ENCODE measurements around the gene PYGB.

Gene PYGB

GRCh38 chr20:25248786-25249172 is 894 bp downstream of the PYGB start:
- Histone ChIP-seq H3K4me1 (ENCODE audit: control insufficient read depth in 2 of 2, insufficient read depth in 2 of 2, low read length in 2 of 2) (peaks cover 42 to 56% of the 10 kb centered on the region in 2 donors), H3K27ac (ENCODE audit: low read depth in 2 of 2, low read length in 2 of 2) (peak overlapping the region; percentile 96), H3K9ac (ENCODE audit: low read depth in 1 of 2, low read length in 2 of 2) (peak overlapping the region; percentile 92 to 93), H3K27me3 (ENCODE audit: control insufficient read depth in 2 of 2, insufficient read depth in 2 of 2, low read length in 2 of 2) (no peaks in the 10 kb centered on the region), H3K9me3 (ENCODE audit: control insufficient read depth in 2 of 2, low read length in 2 of 2) (no peaks in the 10 kb centered on the region), H3K36me3 (ENCODE audit: control insufficient read depth in 2 of 2, insufficient read depth in 2 of 2, low read length in 2 of 2) (peaks cover 4 to 6% of the 10 kb centered on the region in 2 donors), H3K4me3 (ENCODE audit: low read length in 2 of 2) (peak overlapping the region; percentile 91 to 93)

DNA sequence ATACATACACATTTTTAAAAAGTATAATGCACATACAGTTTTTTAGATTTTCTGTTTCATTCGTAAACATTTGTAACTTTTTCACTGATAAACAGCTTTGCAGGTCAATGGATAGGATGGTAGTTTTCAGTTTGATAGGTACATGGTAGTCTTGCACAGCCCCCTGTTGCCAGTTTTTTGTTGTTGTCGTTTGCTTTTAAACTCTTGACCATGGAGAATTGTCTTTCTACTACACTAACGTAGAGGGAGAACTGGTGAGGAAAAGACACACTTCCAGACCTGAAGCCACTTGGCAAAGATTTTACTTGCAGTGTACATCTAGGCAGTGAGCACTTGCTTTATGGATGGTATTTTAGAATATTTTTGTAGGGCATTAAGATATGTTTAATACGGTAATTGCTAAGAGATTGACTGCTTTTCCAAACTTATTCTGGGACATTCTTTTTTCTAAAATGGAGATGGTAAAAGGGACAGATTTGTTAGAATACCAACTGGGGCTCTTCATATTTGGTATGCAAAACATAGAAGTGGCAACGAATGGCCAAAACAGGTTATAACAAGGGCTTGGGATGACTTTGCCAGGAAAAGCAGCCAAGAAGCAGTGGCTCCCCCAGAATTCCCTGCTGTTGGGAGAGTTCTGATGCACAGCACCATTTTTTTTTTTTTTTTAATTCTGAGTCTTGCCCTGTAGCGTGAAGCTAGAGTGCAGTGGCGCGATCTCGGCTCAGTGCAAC is 1.5 kb downstream of the PYGB start:
- H3K9me3 ChIP-seq (ENCODE audit: control insufficient read depth in 2 of 2, low read length in 2 of 2): no peaks in the 10 kb centered on the region
- H3K4me3 ChIP-seq (ENCODE audit: low read length in 2 of 2): peak overlapping the region; percentile 91 to 93
- H3K27ac ChIP-seq (ENCODE audit: low read depth in 2 of 2, low read length in 2 of 2): peak overlapping the region; percentile 63 to 96
- H3K27me3 ChIP-seq (ENCODE audit: control insufficient read depth in 2 of 2, insufficient read depth in 2 of 2, low read length in 2 of 2): no peaks in the 10 kb centered on the region
- H3K4me1 ChIP-seq (ENCODE audit: control insufficient read depth in 2 of 2, insufficient read depth in 2 of 2, low read length in 2 of 2): peaks cover 43 to 60% of the 10 kb centered on the region in 2 donors
- peaks cover 4 to 6% of the 10 kb centered on the region in 2 donors for H3K36me3 ChIP-seq (ENCODE audit: control insufficient read depth in 2 of 2, insufficient read depth in 2 of 2, low read length in 2 of 2)
- H3K9ac ChIP-seq (ENCODE audit: low read depth in 1 of 2, low read length in 2 of 2): peak overlapping the region; percentile 92 to 93

GRCh38 chr20:25250508-25250907 is 2.6 kb downstream of the PYGB start:
- Histone ChIP-seq H3K27me3 (ENCODE audit: control insufficient read depth in 2 of 2, insufficient read depth in 2 of 2, low read length in 2 of 2) (no peaks in the 10 kb centered on the region), H3K4me1 (ENCODE audit: control insufficient read depth in 2 of 2, insufficient read depth in 2 of 2, low read length in 2 of 2) (peaks cover 49 to 70% of the 10 kb centered on the region in 2 donors), H3K9ac (ENCODE audit: low read depth in 1 of 2, low read length in 2 of 2) (peak overlapping the region in 1 of 2 donors; percentile 92), H3K27ac (ENCODE audit: low read depth in 2 of 2, low read length in 2 of 2) (peak overlapping the region; percentile 63 to 96), H3K4me3 (ENCODE audit: low read length in 2 of 2) (peak overlapping the region; percentile 91 to 93), H3K36me3 (ENCODE audit: control insufficient read depth in 2 of 2, insufficient read depth in 2 of 2, low read length in 2 of 2) (peaks cover 4 to 9% of the 10 kb centered on the region in 2 donors), H3K9me3 (ENCODE audit: control insufficient read depth in 2 of 2, low read length in 2 of 2) (no peaks in the 10 kb centered on the region)

DNA sequence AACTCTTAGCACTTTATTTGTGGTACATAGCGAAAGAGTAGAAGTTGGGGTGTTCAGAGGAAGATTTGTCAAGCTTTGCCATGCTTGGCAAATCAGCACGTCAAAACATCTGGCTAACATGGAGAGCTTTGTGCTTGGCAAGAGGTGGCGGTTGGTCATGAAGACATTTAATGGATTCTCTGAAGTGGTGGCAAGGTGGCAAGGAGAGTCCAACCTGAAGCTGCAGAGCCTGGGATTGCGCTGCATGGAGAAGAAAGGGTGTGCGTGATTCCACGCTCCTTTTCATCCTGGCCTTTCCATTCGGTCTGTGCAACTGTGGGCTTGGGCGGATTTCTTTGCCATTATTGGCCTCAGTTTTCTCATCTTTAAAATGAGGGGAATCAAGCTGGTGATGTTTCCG is 3.1 kb downstream of the PYGB start:
- Histone ChIP-seq H3K4me1 (ENCODE audit: control insufficient read depth in 2 of 2, insufficient read depth in 2 of 2, low read length in 2 of 2) (peaks cover 49 to 66% of the 10 kb centered on the region in 2 donors), H3K27me3 (ENCODE audit: control insufficient read depth in 2 of 2, insufficient read depth in 2 of 2, low read length in 2 of 2) (no peaks in the 10 kb centered on the region), H3K36me3 (ENCODE audit: control insufficient read depth in 2 of 2, insufficient read depth in 2 of 2, low read length in 2 of 2) (peaks cover 4 to 9% of the 10 kb centered on the region in 2 donors), H3K27ac (ENCODE audit: low read depth in 2 of 2, low read length in 2 of 2) (peak overlapping the region in 1 of 2 donors; percentile 96), H3K9me3 (ENCODE audit: control insufficient read depth in 2 of 2, low read length in 2 of 2) (no peaks in the 10 kb centered on the region), H3K4me3 (ENCODE audit: low read length in 2 of 2) (peak overlapping the region; percentile 91 to 93), H3K9ac (ENCODE audit: low read depth in 1 of 2, low read length in 2 of 2) (peak overlapping the region in 1 of 2 donors; percentile 92)

- peak overlapping the region; percentile 45 to 91 for H3K4me3 ChIP-seq (ENCODE audit: low read length in 2 of 2)
- H3K36me3 ChIP-seq (ENCODE audit: control insufficient read depth in 2 of 2, insufficient read depth in 2 of 2, low read length in 2 of 2): peaks cover 4 to 11% of the 10 kb centered on the region in 2 donors
- H3K4me1 ChIP-seq (ENCODE audit: control insufficient read depth in 2 of 2, insufficient read depth in 2 of 2, low read length in 2 of 2): peaks cover 44 to 64% of the 10 kb centered on the region in 2 donors
- H3K9me3 ChIP-seq (ENCODE audit: control insufficient read depth in 2 of 2, low read length in 2 of 2): no peaks in the 10 kb centered on the region
- peak overlapping the region in 1 of 2 donors; percentile 92 for H3K9ac ChIP-seq (ENCODE audit: low read depth in 1 of 2, low read length in 2 of 2)
- H3K27me3 ChIP-seq (ENCODE audit: control insufficient read depth in 2 of 2, insufficient read depth in 2 of 2, low read length in 2 of 2): no peaks in the 10 kb centered on the region
- peak overlapping the region in 1 of 2 donors; percentile 96 for H3K27ac ChIP-seq (ENCODE audit: low read depth in 2 of 2, low read length in 2 of 2)
Measured at GRCh38 chr20:25251558-25251957, 3.7 kb downstream of the PYGB start.

- Histone ChIP-seq H3K36me3 (ENCODE audit: control insufficient read depth in 2 of 2, insufficient read depth in 2 of 2, low read length in 2 of 2) (peaks cover 4 to 16% of the 10 kb centered on the region in 2 donors), H3K4me1 (ENCODE audit: control insufficient read depth in 2 of 2, insufficient read depth in 2 of 2, low read length in 2 of 2) (peaks cover 38 to 65% of the 10 kb centered on the region in 2 donors), H3K27me3 (ENCODE audit: control insufficient read depth in 2 of 2, insufficient read depth in 2 of 2, low read length in 2 of 2) (no peaks in the 10 kb centered on the region), H3K27ac (ENCODE audit: low read depth in 2 of 2, low read length in 2 of 2) (peak overlapping the region; percentile 84 to 96), H3K9ac (ENCODE audit: low read depth in 1 of 2, low read length in 2 of 2) (peak overlapping the region; percentile 38 to 92), H3K9me3 (ENCODE audit: control insufficient read depth in 2 of 2, low read length in 2 of 2) (no peaks in the 10 kb centered on the region), H3K4me3 (ENCODE audit: low read length in 2 of 2) (peak overlapping the region; percentile 45 to 91)
Measured at GRCh38 chr20:25252230-25252651, 4.4 kb downstream of the PYGB start.

DNA sequence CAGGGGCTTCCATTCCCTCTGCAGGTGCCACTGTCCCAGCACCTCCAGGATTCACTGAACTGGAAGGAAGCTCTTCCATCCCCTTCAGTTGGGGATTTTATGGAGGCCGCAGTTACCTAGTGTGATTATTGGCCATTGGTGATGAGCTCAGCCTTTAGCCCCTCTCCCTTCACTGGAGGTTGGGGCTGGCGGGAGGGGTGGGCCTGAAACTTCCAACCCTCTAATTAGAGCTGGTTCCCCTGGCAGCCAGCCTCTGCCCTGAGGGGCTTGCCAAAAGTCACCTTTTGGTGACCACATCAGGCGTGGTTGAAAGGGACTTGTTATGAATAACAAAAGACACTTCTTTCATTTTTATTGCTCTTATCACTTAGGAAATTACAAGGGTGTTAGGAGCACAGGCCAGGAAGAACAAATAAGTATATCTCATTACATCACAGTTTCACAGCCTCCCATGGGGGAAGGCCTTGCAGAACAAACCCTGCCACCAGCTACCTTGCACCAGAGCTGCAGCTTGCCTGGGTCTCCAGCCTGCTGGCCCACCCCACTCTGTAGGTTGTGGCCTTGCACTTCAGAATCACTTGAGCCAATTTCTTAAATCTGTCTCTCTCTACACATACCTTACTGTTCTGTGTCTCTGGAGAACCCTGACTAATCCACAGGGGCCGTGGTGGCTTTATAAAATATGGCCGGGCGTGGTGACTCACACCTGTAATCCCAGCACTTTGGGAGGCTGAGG is 5.0 kb downstream of the PYGB start:
- H3K36me3 ChIP-seq (ENCODE audit: control insufficient read depth in 2 of 2, insufficient read depth in 2 of 2, low read length in 2 of 2): peaks cover 4 to 18% of the 10 kb centered on the region in 2 donors
- peak overlapping the region in 1 of 2 donors; percentile 92 for H3K9ac ChIP-seq (ENCODE audit: low read depth in 1 of 2, low read length in 2 of 2)
- H3K4me1 ChIP-seq (ENCODE audit: control insufficient read depth in 2 of 2, insufficient read depth in 2 of 2, low read length in 2 of 2): peaks cover 38 to 70% of the 10 kb centered on the region in 2 donors
- H3K27ac ChIP-seq (ENCODE audit: low read depth in 2 of 2, low read length in 2 of 2): peak overlapping the region; percentile 84 to 96
- no peaks in the 10 kb centered on the region for H3K27me3 ChIP-seq (ENCODE audit: control insufficient read depth in 2 of 2, insufficient read depth in 2 of 2, low read length in 2 of 2)
- H3K9me3 ChIP-seq (ENCODE audit: control insufficient read depth in 2 of 2, low read length in 2 of 2): no peaks in the 10 kb centered on the region
- peak overlapping the region in 1 of 2 donors; percentile 91 for H3K4me3 ChIP-seq (ENCODE audit: low read length in 2 of 2)

DNA sequence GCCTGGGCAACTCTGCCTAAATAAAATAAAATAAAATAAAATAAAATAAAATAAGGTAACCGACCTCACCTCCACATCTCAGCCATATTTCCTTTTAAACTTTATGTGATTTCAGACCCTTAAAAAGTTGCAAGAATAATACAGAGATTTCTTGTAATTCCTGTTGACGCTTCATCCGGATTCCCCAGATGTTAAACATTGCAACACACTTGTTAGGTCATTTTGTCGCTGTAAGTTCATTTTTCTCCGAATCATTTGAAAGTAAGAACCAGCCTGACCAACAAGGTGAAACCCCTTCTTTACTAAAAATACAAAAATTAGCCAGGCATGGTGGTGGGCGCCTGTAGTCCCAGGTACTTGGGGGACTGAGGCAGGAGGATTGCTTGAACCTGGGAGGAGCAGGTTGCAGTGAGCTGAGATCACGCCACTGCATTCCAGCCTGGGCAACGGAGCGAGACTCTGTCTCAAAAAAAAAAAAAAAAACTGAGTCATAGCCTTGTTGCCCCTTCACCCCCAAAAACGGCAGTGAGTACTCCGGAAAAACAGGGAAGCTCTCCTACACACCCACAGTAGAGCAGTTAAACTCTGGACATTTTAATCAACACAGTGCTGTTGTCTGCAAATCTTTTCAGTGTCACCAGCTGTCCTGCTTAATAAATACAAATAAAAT is 5.9 kb downstream of the PYGB start:
- peak overlapping the region in 1 of 2 donors; percentile 27 for H3K9ac ChIP-seq (ENCODE audit: low read depth in 1 of 2, low read length in 2 of 2)
- peak overlapping the region in 1 of 2 donors; percentile 96 for H3K27ac ChIP-seq (ENCODE audit: low read depth in 2 of 2, low read length in 2 of 2)
- H3K4me1 ChIP-seq (ENCODE audit: control insufficient read depth in 2 of 2, insufficient read depth in 2 of 2, low read length in 2 of 2): peaks cover 38 to 76% of the 10 kb centered on the region in 2 donors
- H3K9me3 ChIP-seq (ENCODE audit: control insufficient read depth in 2 of 2, low read length in 2 of 2): no peaks in the 10 kb centered on the region
- H3K36me3 ChIP-seq (ENCODE audit: control insufficient read depth in 2 of 2, insufficient read depth in 2 of 2, low read length in 2 of 2): peaks cover 4 to 21% of the 10 kb centered on the region in 2 donors
- H3K4me3 ChIP-seq (ENCODE audit: low read length in 2 of 2): no peak overlapping the region
- no peaks in the 10 kb centered on the region for H3K27me3 ChIP-seq (ENCODE audit: control insufficient read depth in 2 of 2, insufficient read depth in 2 of 2, low read length in 2 of 2)

GRCh38 chr20:25254571-25254970 is 6.7 kb downstream of the PYGB start:
- H3K27me3 ChIP-seq (ENCODE audit: control insufficient read depth in 2 of 2, insufficient read depth in 2 of 2, low read length in 2 of 2): no peaks in the 10 kb centered on the region
- H3K4me3 ChIP-seq (ENCODE audit: low read length in 2 of 2): no peak overlapping the region
- H3K4me1 ChIP-seq (ENCODE audit: control insufficient read depth in 2 of 2, insufficient read depth in 2 of 2, low read length in 2 of 2): peaks cover 34 to 77% of the 10 kb centered on the region in 2 donors
- peak overlapping the region in 1 of 2 donors; percentile 72 for H3K9ac ChIP-seq (ENCODE audit: low read depth in 1 of 2, low read length in 2 of 2)
- peaks cover 4 to 24% of the 10 kb centered on the region in 2 donors for H3K36me3 ChIP-seq (ENCODE audit: control insufficient read depth in 2 of 2, insufficient read depth in 2 of 2, low read length in 2 of 2)
- H3K9me3 ChIP-seq (ENCODE audit: control insufficient read depth in 2 of 2, low read length in 2 of 2): no peaks in the 10 kb centered on the region
- peak overlapping the region; percentile 61 to 94 for H3K27ac ChIP-seq (ENCODE audit: low read depth in 2 of 2, low read length in 2 of 2)

Measured in mucosa of rectum (tissue), 2 donors.